Ectodermal cell (in vitro differentiated cells): ENCODE results near the gene DDX31.

Experiments used
- H3K27ac ChIP-seq: 2 replicates; pipeline ENCODE4 v1.7.0; 2013; ENCODE audit warnings: mild to moderate bottlenecking, low read depth, low read length; ENCODE audit not compliant: insufficient read depth, poor library complexity, severe bottlenecking
- H3K27me3 ChIP-seq: 2 replicates; pipeline ENCODE4 v1.7.0; 2013; ENCODE audit warnings: mild to moderate bottlenecking, low read length; ENCODE audit not compliant: insufficient read depth, control insufficient read depth, poor library complexity, severe bottlenecking
- H3K36me3 ChIP-seq: one replicate; pipeline ENCODE4 v1.7.0; 2013; ENCODE audit warnings: low read length; ENCODE audit not compliant: control insufficient read depth, insufficient read depth
- H3K4me1 ChIP-seq: one replicate; pipeline ENCODE4 v1.7.0; 2013; ENCODE audit warnings: low read length; ENCODE audit not compliant: control insufficient read depth, insufficient read depth
- H3K4me3 ChIP-seq: 2 replicates; pipeline ENCODE4 v1.7.0; 2013; ENCODE audit warnings: low read depth, low read length, control low read depth; ENCODE audit not compliant: insufficient read depth
- H3K9me3 ChIP-seq: 2 replicates; pipeline ENCODE4 v1.7.0; 2013; ENCODE audit warnings: mild to moderate bottlenecking, low read length, moderate library complexity; ENCODE audit not compliant: control insufficient read depth
- whole genome bisulfite sequencing, 2 experiments: methylation state at CpG; one replicate each; pipeline ENCODE4 v1.1.7; 2013; ENCODE audit warnings: missing lambda C conversion rate in 2 of 2; 5-methylcytosine and 5-hydroxymethylcytosine counted together

DDX31 gene

GRCh38 chr9:132628746-132629145 lies 41.0 kb downstream of the DDX31 start:
- peaks cover 18% of the 10 kb centered on the region for H3K36me3 ChIP-seq
- no peak overlapping the region for H3K27ac ChIP-seq
- no peak overlapping the region for H3K4me3 ChIP-seq
- no peaks in the 10 kb centered on the region for H3K27me3 ChIP-seq
- WGBS, 2 experiments, result 94 to 96% methylated on average over 7 to 8 of the region's 8 CpGs
- no peaks in the 10 kb centered on the region for H3K4me1 ChIP-seq
- H3K9me3 ChIP-seq, result no peaks in the 10 kb centered on the region

GRCh38 chr9:132627594-132627993 lies 42.2 kb downstream of the DDX31 start:
- Histone ChIP-seq H3K9me3 (no peaks in the 10 kb centered on the region), H3K4me1 (no peaks in the 10 kb centered on the region), H3K27me3 (no peaks in the 10 kb centered on the region), H3K27ac (no peak overlapping the region), H3K4me3 (no peak overlapping the region), H3K36me3 (peaks cover 18% of the 10 kb centered on the region)
- WGBS, 2 experiments, result 91 to 92% methylated on average over 11 of the region's 11 CpGs

- Histone ChIP-seq H3K4me3 (no peak overlapping the region), H3K9me3 (no peaks in the 10 kb centered on the region), H3K27ac (no peak overlapping the region), H3K36me3 (peaks cover 18% of the 10 kb centered on the region), H3K4me1 (no peaks in the 10 kb centered on the region), H3K27me3 (no peaks in the 10 kb centered on the region)
- WGBS, 2 experiments, result 88 to 95% methylated on average over 7 of the region's 7 CpGs
These were observed 42.7 kb downstream of the DDX31 start for GRCh38 chr9:132627106-132627505.

- Histone ChIP-seq H3K9me3 (no peaks in the 10 kb centered on the region), H3K36me3 (peaks cover 18% of the 10 kb centered on the region), H3K4me3 (no peak overlapping the region), H3K4me1 (no peaks in the 10 kb centered on the region), H3K27me3 (no peaks in the 10 kb centered on the region), H3K27ac (peak overlapping the region; percentile 8)
- 90 to 93% methylated on average over 5 of the region's 5 CpGs for WGBS, 2 experiments
These were observed 43.5 kb downstream of the DDX31 start for GRCh38 chr9:132626285-132626684.

GRCh38 chr9:132622159-132622558 lies 47.6 kb downstream of the DDX31 start:
- Histone ChIP-seq H3K27ac (no peak overlapping the region), H3K4me3 (no peak overlapping the region), H3K36me3 (peaks cover 5% of the 10 kb centered on the region), H3K4me1 (peaks cover 7% of the 10 kb centered on the region), H3K9me3 (no peaks in the 10 kb centered on the region), H3K27me3 (no peaks in the 10 kb centered on the region)
- 88 to 91% methylated on average over 5 of the region's 5 CpGs for WGBS, 2 experiments

GRCh38 chr9:132616725-132617124 lies 53.1 kb downstream of the DDX31 start:
- Histone ChIP-seq H3K9me3 (no peaks in the 10 kb centered on the region), H3K27me3 (no peaks in the 10 kb centered on the region), H3K4me3 (no peak overlapping the region), H3K27ac (no peak overlapping the region), H3K36me3 (peaks cover 20% of the 10 kb centered on the region), H3K4me1 (peaks cover 8% of the 10 kb centered on the region)
- 90 to 95% methylated on average over 5 of the region's 5 CpGs for WGBS, 2 experiments

- no peaks in the 10 kb centered on the region for H3K27me3 ChIP-seq
- H3K4me1 ChIP-seq, result peaks cover 17% of the 10 kb centered on the region
- WGBS, 2 experiments, result 75 to 84% methylated on average over 2 of the region's 2 CpGs
- no peak overlapping the region for H3K4me3 ChIP-seq
- H3K9me3 ChIP-seq, result no peaks in the 10 kb centered on the region
- H3K27ac ChIP-seq, result no peak overlapping the region
- H3K36me3 ChIP-seq, result peaks cover 20% of the 10 kb centered on the region
These were observed 54.0 kb downstream of the DDX31 start for GRCh38 chr9:132615774-132616173.

GRCh38 chr9:132614324-132614723 lies 55.5 kb downstream of the DDX31 start:
- Histone ChIP-seq H3K27me3 (no peaks in the 10 kb centered on the region), H3K27ac (no peak overlapping the region), H3K9me3 (no peaks in the 10 kb centered on the region), H3K4me1 (peaks cover 17% of the 10 kb centered on the region), H3K36me3 (peaks cover 27% of the 10 kb centered on the region), H3K4me3 (no peak overlapping the region)
- 80 to 88% methylated on average over 6 of the region's 6 CpGs for WGBS, 2 experiments

- Histone ChIP-seq H3K4me1 (peaks cover 34% of the 10 kb centered on the region), H3K36me3 (peaks cover 19% of the 10 kb centered on the region), H3K4me3 (no peak overlapping the region), H3K27me3 (peaks cover 22% of the 10 kb centered on the region), H3K27ac (no peak overlapping the region), H3K9me3 (no peaks in the 10 kb centered on the region)
- WGBS, 2 experiments, result 91% methylated on average over 12 of the region's 12 CpGs
These were observed 59.1 kb downstream of the DDX31 start for GRCh38 chr9:132610661-132611060.

GRCh38 chr9:132609829-132610228 lies 60.0 kb downstream of the DDX31 start:
- Histone ChIP-seq H3K4me3 (no peak overlapping the region), H3K27me3 (peaks cover 22% of the 10 kb centered on the region), H3K4me1 (peaks cover 39% of the 10 kb centered on the region), H3K36me3 (peaks cover 15% of the 10 kb centered on the region), H3K9me3 (no peaks in the 10 kb centered on the region), H3K27ac (no peak overlapping the region)
- WGBS, 2 experiments, result 95 to 96% methylated on average over 7 of the region's 7 CpGs

- H3K4me3 ChIP-seq, result no peak overlapping the region
- 21 to 29% methylated on average over 9 of the region's 9 CpGs for WGBS, 2 experiments
- H3K36me3 ChIP-seq, result peaks cover 12% of the 10 kb centered on the region
- peaks cover 39% of the 10 kb centered on the region for H3K4me1 ChIP-seq
- no peaks in the 10 kb centered on the region for H3K9me3 ChIP-seq
- H3K27me3 ChIP-seq, result peaks cover 22% of the 10 kb centered on the region
- H3K27ac ChIP-seq, result peak overlapping the region; percentile 60
These were observed 60.6 kb downstream of the DDX31 start for GRCh38 chr9:132609184-132609583.
